Stimulated activated CD4-positive, alpha-beta T cell treated with anti-CD3 and anti-CD28 coated beads, Interleukin-4, amount 100 ng/mL, for 1 hour (primary cell): ENCODE results near the gene HAP1.
"Not testable (repeated sequence)": the region's sequence is repeated elsewhere in the genome, so short reads cannot be mapped to it uniquely, and the experiment has no call there.

Experiments used
- DNase-seq: peaks from one replicate; pipeline ENCODE4 v3.0.0-alpha.2; 2020

HAP1 gene

DNA sequence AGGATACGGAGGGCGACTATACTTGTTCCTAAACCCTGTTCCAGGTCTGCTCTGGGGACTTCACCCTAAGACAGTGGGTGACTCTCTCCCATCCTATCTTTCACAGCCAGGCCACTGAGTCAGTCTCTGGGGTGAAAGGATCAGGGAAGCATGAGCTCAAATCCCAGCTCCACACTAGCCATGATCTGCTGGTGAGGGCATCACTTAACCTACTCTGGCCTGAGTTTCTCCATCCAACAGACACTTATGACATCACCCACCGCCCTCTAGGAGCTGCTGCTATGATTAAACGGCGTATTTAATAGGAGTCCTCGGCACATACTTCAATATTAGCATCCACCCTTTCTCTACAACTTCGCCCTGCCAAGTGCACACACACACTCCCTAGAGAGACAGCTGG lies 12.2 kb downstream of the HAP1 start:
- DNase-seq, result no peak

DNA sequence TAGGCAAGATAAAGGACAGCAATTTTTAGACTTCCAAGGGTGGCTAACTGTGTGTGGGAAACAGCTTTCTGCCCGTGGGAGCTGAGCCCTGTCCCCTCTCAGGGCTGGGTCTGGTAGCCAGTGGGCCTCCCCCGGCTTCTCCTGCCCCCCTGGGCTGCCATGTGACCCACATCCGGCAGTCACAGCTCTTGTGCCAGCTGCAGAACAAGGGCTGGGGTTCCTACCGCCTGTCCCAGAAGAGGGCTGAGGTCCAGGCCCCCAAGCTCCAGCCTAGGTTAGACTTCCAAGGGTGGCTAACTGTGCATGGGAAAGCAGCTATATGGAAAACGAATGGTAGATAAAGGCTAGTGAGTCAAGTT lies 16.2 kb downstream of the HAP1 start:
- DNase-seq, result no peak

DNA sequence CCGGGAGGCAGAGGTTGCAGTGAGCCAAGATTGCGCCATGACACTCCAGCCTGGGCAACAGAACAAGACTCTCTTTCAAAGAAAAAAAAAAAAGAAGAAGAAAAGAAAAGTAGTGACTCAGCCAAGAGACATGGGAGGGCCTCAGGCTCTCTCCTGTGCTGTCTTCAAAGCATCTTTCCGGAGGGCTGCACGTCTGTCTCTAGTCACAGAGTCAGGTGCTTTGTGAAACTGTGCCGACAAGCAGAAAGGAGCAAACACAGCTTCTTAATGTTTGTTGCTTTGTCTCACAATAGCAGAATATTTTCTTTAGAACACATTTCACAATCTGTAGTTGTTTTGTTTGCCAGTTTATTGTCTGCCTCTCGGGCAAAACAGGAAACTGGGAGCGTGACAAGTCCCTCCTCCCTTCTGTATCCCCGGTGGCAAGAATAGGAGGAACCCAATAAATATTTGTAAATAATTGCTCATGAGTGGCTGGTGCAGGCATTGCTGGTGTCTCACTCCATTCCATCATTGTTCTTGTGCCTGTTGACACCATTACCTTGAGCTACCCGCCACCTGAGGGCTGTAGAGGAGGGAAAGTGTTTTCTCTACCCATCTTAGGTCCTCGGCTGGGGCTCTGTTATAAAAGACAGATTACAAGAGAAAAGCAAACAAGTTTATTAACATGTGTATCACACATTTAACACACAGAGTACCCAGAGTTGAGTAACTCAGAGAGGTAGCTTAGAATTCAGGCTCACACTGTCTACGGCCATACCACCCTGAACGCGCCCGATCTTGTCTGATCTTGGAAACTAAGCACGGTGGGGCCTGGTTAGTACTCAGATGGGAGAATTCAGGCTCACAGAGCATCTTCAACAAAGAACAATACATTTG lies 16.8 kb downstream of the HAP1 start:
- no peak for DNase-seq

DNA sequence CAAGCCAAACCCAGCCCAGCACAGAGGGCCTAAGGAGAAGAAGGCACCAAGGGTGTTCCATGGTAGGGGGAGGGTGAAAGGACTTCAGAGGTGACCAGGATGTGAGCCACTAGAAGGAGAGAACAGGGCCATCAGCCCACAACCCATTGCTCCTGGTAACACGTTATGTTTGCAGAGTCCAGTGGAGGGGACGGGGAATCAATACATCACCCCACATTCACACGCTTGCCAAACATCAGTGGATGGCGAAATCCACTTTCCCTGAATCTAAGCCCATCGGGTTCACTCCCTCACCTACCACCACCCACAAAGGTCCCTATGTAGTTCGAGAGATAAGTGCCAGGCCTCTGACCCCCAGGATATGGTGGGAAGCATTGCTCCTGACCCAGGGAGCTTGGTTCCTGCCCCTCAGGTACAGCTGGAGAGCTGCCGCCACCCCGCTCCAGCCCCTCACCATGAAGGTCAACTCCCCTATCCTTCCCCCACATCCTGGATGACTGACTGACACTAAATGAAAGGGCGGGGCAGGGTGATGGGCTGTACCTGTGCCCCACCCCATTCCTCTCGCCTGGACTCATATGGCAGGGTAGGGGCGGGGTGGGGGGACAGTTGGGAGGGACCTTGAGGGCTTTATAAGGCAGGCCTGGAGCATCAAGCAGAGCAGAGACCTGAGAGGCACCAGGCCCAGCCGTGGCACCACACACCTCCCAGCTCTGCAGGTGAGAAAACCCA lies 22.6 kb downstream of the HAP1 start, which contains the start of gene GAST:
GAST (plus strand) TSS at position 663 of the 732 bp plus-strand sequence. CDS start 3,106 bp downstream, outside the sequence.
- DNase-seq, result no peak

DNA sequence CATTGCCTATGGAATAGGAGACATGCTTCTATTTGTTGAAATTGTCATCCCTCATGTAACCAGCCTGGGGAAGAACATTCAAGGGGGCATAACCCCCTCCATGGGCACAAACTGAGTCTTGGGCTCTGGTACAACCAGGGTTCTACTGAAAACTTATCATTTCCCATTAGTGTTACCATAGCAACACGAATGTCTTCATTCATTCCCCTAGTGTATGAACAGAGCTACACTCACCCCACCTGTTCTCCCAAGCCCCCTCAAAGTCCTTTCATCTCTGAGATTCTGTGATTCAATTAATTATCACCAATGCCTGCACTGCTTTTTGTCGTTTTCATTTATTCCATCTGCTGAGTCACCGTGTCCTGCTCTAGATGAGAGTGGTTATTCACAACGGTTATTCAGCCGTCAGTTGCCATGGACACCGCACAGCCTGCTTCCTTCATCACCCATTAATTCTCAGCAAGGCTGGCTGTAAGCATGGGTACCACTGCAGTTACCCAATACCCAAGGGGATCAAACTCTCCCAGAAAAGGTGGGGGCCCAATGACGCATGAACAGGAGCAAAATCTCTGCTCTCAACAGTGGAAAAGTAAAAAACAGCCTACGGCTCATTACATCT lies 23.9 kb downstream of the HAP1 start:
- no peak for DNase-seq

DNA sequence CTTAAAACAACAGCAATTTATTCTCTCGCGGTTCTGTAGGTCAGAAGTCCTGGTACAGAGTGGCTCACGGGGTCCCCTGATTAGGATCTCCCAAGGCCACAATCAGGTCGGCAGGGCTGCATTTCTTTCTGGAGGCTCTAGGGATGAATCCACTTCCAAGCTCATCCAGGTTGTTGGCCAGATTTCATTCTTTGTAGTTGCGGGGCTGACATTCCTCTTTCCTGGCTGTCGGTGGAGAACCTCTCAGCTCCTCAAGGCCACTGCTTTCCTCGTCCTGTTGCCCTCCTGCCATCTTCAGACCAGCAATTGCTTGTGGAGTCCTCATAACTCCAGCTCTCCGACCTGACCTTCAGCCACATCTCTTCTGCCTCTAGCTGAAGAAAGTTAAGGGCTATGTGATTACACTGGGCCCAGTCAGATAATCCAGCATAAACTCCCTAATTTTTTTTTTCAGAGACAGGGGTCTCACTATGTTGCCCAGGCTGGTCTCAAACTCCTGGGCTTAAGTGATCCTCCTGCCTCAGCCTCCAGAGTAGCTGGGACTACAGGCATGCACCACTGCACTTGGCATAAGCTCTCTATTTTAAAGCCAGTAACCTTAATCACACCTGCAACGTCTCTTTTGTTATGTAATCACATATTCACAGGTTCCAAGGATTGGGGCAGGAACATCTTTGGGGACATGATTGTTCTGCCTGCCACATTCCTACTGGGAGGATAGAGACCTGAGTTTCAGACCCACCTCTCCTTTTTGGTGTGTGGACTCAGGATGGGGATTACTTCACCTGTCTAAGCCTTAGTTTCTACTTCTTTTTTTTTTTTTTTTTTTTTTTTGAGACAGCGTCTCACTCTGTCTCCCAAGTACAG lies 26.4 kb downstream of the HAP1 start:
- DNase-seq, result no peak

DNA sequence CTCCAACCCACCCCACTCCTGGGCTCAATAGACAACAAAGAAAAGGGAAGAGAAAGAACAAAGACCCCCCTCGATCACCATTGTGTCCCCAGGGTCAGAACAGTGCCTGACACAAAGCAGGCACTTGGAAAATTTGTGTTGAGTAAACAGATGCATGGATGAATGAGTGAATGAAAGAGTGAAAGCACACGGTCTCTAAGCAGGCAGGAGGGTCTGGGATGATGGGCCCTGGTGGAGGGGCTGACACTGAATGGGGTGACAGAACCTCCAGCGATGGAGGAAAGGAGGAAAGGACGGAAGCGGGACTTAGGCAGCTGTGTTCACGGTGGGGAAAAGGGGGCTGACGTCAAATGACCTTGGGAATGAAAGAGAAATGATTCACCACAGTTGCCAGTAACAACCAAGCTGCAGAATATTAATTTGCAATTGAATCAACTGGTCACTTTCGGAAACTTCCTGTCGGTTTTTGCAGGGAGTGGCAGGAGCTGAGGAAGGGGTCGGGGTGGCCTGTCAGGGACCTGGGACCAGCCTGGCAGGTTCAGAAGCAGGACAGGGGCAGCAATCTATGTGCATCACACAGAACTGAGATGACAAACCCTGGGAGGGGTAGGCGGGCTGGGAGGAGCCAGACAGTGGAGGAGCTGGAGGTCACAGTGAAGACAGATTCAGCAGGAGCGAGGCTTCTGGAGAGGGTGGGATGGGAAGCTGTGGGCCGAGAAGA lies 29.0 kb downstream of the HAP1 start:
- DNase-seq, result no peak

DNA sequence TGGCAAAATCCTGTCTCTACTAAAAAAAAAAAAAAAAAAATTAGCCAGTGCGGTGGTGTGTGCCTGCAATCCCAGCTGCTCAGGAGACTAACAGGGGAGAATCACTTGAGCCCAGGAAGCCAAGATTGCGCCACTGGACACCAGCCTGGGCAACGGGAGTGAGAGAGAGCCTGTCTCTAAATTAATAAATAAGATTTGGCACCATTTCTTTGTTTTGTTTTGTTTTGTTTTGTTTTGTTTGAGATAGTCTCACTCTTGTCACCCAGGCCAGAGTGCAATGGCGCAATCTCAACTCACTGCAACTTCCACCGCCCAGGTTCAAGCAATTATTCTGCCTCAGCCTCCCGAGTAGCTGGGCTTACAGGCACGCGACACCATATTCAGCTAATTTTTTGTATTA lies 31.7 kb downstream of the HAP1 start:
- no peak for DNase-seq

DNA sequence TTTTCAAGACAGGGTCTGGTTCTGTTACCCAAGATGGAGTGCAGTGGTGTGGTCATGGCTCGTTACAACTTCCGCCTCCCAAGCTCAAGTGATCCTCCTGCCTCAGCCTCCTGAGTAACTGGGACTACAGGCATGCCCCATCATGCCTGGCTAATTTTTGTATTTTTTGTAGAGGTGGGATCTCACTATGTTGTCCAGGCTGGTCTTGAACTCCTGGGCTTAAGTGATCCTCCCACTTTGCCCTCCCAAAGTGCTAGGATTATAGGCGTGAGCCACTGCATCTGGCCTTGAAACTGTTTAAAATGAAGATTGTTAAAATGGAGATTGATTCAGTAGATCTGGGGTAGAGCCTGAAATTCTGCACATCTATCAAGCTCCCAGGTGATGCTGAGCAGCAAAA lies 33.6 kb downstream of the HAP1 start:
- DNase-seq, result not testable (repeated sequence)

DNA sequence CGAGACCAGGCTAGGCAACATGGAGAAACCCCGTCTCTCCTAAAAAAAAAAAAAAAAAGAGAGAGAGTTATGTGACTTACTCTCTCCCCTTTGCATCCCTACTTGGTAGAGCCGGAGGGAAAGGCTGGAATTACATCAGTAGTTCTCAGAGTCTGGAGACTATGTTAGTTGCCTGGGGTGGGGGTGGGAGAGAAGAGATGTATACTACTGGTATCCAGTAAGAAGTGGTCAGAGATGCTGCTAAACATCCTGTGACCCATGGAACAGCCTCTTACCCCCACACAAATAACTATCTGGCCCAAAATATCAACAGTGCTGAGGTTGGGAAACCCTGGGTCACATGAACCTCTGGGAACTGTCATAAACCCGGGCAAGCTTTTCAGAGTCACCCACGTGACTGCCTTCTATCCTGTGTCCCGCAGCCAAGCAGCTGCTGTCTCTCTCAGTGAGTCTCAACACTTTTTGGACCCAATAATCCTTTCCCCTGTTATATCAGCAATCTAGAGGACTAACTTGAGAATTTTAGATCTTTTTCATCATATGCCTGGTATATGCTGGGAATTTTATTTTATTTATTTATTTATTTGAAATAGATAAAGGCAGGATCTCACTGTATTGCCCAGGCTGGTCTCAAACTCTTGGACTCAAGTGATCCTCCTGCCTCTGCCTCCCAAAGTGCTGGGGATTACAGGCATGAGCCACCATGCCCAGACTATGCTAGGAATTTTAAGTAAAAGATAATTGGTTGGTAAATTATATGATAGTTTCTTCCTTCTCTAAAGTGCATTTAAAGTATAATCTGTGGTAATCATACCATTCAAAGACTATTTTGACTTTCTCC lies 37.1 kb downstream of the HAP1 start:
- DNase-seq, result no peak

DNA sequence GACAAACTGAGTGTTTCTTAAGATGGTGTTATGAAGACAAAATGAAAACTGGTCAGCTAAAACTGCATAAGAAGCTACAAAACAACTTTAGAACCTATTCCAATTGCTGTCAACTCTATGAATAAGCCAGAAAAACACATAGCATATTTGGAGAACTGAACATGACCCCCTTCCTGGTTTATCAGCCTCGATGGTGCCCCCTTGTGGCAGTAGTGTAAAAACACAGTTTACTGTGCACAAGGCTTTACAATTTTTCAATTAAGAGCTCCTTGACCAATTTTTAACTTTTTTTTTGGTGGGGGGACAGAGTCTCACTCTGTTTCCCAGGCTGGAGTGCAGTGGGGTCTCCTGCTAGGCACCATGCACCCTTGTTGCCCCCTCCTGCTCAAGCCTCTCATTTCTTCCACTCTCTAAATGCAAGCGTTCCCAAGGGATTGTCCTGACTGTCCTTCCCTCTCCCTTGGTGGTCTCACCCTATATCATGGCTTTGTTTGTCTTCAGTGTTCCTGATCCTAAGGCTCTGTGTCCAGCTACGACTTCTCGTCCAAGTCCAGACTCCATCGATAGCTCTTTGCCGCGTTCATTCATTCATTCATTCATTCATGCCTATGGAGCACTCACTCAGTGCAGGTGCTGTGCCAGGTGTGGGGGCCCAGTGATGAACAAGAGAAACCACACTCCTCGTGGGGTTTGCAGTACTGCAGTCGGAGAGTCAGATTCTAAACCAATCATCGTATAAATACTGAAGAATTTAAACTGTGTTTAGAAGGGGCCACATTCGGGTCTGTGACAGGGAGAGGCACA lies 38.3 kb downstream of the HAP1 start:
- DNase-seq, result peak; percentile 69

DNA sequence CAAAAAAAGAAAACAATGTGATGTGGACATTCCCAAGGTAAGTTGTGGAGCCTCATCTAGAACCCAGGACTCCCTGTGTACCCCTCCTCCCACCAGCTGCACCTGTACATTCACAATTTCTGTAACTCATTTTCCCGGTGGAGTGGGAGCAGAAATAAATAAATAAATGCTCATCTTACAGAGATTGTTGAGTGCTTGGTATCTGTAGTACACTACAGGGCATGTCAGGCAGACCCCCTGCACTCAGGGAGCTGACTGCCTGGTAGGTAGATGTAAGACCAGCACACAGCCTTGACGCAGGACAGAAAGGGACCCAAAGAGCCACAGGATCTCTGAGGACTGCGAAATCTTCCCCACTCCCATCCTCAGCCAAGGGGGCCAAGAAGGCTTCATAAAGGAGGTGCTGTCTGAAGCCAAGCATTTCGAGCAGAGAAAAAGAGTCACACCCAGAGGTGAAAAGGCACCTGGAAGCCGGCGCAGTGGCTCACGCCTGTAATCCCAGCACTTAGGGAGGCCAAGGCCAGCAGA lies 39.2 kb downstream of the HAP1 start:
- DNase-seq, result no peak

DNA sequence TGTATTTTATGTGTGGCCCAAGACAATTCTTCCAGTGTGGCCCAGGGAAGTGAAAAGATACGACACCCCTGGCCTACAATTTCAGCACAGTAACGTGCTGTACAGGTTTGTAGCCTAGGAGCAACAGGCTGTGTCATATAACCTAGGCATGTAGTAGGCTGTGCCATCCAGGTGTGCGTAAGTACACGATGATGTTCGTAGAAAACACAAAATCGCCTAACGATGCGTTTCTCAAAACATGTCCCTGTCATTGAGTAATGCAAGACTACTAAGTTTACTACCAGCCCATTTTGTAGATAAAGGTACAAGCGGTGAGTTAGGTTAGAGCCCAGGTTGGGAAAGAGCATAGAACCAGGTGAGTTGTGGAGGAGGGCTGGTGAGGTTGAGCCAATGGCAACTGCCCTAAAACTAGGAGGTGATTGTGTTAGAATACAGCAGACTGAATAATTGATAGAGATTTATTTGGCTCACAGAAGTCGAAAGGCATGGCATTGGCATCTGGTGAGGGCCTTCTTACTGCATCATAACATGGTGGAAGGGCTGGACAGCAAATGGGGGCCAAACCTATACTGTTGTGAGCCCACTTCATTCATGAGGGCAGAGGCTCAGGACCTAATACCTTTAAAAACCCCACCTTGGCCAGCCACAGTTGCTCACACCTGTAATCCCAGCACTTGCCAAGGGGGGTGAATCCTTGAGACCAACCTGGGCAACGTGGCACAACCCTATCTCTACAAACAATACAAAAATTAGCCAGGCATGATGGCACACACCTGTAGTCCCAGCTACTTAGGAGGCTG lies 41.5 kb downstream of the HAP1 start:
- no peak for DNase-seq

DNA sequence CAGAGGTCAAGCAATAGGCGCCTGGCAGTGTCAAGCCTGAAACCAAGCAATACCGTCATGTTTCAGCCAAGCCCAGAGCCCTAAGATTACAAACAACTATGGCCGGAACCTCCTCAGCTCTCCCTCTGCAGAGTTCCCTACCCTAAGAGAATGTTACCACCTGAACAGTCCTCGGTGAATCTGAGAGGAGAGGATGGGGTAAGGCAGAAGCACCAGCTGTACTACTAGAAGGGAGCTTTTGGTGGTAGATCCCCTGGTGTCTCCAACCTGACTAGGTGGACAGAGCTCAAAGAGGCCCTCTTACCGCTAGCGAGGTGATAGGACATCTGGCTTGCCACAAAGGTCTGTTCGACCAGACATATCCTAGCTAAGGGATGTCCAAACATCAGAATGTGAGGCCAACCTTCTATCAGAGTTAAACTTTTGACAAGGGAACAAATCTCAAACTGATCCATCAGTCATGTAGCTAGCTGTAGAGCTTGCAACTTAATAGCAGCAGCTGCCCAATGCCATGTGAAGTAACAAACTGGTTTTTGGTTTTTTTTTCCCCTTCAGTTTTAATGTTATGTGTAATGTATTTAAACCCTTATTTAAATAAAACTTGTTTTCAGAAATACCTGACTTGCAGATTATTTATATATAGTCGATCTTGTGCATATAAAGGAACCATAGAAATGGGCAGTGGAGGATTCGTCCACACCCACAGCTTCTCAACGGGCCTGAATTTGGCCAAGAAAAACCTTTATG lies 43.2 kb downstream of the HAP1 start:
- no peak for DNase-seq

DNA sequence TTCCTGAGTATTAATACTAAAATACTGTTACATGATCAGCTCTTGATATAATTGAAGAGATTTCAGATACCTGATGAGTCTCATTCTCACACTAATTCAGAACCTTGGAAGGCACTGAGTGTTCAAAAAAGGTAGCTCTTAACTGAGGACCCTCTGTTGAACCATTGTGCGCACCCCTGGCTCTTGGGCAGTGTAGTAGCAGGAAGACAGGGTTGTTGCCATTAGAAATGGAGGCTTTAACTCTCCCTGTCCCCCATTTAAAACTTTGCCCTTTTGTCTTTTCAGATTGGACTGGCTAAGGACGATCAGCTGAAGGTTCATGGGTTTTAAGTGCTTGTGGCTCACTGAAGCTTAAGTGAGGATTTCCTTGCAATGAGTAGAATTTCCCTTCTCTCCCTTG lies 43.9 kb downstream of the HAP1 start:
- no peak for DNase-seq

DNA sequence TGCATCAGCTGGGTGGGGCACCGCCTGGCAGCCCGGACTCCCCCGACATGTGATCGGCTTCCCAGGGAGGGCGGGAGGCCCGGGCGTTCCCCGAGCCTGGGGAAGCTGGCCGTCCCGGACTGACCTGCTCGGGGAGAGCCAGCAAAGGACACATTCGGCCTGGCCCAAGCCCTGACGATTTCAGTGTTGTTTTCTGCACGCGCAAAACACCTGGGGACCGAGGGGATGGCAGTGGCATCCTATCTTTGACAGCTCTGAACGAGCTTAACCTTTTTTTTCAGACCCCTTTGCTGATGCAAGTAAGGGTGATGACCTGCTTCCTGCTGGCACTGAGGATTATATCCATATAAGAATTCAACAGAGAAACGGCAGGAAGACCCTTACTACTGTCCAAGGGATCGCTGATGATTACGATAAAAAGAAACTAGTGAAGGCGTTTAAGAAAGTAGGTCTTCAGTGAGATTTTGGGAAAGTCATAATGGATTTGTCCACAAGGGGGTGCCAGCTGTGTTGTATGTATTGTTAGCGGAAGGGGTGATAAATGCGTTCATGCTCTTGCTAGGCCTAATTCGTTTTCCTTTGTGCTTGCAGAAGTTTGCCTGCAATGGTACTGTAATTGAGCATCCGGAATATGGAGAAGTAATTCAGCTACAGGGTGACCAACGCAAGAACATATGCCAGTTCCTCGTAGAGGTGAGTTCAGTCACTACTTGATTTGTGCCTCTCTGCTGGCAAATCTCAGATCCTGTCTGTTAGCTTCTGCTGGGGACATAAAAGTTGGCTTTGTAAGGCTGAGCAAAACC lies 44.7 kb downstream of the HAP1 start:
- peak; percentile 29 for DNase-seq
